Mesodermal cell (in vitro differentiated cells): ENCODE measurements around the gene DGKI.

Experiments used
- H3K27ac ChIP-seq: 2 replicates; pipeline ENCODE4 v1.7.0; 2013; ENCODE audit warnings: mild to moderate bottlenecking, low read depth, low read length, moderate library complexity; ENCODE audit not compliant: severe bottlenecking
- H3K36me3 ChIP-seq: 2 replicates; pipeline ENCODE4 v1.7.1; 2013; ENCODE audit warnings: mild to moderate bottlenecking, low read length, moderate library complexity; ENCODE audit not compliant: control insufficient read depth, insufficient read depth
- H3K4me1 ChIP-seq: one replicate; pipeline ENCODE4 v1.7.1; 2013; ENCODE audit warnings: mild to moderate bottlenecking, low read length; ENCODE audit not compliant: insufficient read depth, control insufficient read depth, poor library complexity, severe bottlenecking
- H3K4me3 ChIP-seq: 2 replicates; pipeline ENCODE4 v1.7.0; 2013; ENCODE audit warnings: low read length, control low read depth, mild to moderate bottlenecking; ENCODE audit not compliant: insufficient read depth, poor library complexity, severe bottlenecking; ENCODE audit errors: extremely low read depth
- H3K9me3 ChIP-seq: 2 replicates; pipeline ENCODE4 v1.7.1; 2013; ENCODE audit warnings: mild to moderate bottlenecking, low read length, moderate library complexity; ENCODE audit not compliant: control insufficient read depth
- WGBS, 2 experiments: methylation state at CpG; one replicate each; pipeline ENCODE4 v1.1.5; 2013; ENCODE audit warnings: missing lambda C conversion rate in 2 of 2; ENCODE audit not compliant: insufficient coverage in 2 of 2; 5-methylcytosine and 5-hydroxymethylcytosine counted together

DGKI gene

DNA sequence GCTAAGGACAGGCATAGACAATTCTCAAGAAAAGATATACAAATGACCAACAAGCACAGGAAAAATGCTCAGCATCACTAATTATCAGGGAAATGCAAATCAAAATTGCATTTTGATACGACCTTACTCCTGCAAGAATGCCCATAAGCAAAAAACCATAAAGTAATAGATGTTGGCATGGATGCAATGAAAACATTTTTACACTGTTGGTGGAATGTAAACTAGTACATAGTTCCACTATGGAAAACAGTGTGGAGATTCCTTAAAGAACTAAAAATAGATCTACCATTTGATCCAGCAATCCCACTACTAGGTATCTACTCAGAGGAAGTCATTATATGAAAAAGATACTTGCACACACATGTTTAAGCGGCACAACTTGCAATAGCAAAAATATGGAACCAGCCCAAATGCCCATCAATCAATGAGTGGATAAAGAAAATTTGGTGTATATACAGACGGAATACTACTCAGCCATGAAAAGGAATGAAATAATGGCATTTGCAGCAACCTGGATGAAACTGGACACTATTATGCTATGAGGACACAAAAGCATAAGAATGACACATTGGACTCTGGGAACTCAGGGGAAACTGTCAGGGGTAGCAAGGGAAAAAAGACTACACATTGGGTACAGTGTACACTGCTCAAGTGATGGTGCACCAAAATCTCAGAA lies 59.3 kb downstream of the DGKI start:
- no peak overlapping the region for H3K4me3 ChIP-seq
- no peaks in the 10 kb centered on the region for H3K36me3 ChIP-seq
- H3K9me3 ChIP-seq = no peaks in the 10 kb centered on the region
- H3K27ac ChIP-seq = no peak overlapping the region
- no peaks in the 10 kb centered on the region for H3K4me1 ChIP-seq
- WGBS, 2 experiments = 75 to 100% methylated on average over 1 of the region's 3 CpGs

DNA sequence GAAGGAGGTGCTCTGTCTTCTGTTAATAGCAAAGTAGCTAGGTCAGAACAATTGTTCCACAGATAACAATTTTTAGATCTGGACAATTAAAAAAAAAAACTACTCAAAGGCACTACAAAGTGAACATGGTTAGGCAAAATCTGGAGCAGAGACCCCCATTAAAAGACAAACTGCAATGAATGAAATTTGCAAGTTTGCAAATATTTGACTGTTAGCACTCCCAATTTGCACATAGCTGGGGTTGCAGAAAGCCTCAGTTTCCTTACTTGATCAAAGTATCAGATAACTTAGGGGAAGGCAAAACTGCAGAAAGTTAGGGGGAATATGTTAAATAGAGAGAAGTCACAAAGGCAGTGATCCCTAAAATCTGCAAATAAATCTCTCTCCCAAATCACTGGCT lies 68.3 kb downstream of the DGKI start:
- Histone ChIP-seq H3K4me3 (no peak overlapping the region), H3K36me3 (no peaks in the 10 kb centered on the region), H3K9me3 (no peaks in the 10 kb centered on the region), H3K27ac (no peak overlapping the region), H3K4me1 (no peaks in the 10 kb centered on the region)

DNA sequence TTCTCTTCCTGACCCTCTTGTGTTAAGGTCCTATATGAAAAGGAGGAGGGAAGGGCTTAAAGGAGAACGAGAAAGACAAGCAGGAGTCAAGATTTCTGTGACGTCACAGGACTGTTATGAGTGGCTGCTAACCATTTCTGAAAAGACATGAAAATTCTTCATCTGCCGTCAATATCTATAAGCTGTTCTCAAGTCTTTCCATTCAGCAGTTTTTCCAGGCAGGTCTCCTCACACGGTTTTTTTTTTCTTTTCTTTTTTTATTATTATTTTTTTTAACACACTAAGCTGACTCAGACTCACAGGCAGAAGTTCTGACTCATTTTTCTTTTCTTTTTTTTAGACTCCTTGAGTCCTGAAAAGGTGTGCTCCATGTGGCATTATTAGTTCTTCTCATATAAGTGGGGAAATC lies 72.0 kb downstream of the DGKI start:
- 93% methylated on average over 2 to 3 of the region's 4 CpGs for WGBS, 2 experiments

DNA sequence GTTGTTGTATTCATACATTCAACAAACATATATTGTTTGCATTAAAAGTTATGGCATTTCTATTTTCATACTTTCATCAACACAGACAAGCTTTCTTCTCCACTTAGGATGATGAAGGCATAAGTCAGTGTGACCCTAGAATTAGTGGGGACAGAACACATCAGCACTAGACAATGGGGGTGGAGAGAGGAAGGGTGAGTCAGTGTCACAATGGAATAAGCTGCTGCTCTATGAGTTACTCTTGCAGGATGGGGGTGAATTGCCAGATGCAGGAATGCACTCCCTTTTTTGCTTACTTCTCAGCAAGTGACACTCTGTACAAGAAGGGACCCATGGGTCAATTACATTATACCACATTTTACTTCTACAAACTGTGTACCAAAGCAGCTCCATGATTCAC lies 74.0 kb downstream of the DGKI start:
- H3K4me3 ChIP-seq = no peak overlapping the region

More for the DNA sequence above, 72.0 kb downstream of the DGKI start:
- Histone ChIP-seq H3K4me3 (no peak overlapping the region), H3K27ac (no peak overlapping the region), H3K4me1 (peaks cover 14% of the 10 kb centered on the region), H3K9me3 (no peaks in the 10 kb centered on the region), H3K36me3 (no peaks in the 10 kb centered on the region)

DNA sequence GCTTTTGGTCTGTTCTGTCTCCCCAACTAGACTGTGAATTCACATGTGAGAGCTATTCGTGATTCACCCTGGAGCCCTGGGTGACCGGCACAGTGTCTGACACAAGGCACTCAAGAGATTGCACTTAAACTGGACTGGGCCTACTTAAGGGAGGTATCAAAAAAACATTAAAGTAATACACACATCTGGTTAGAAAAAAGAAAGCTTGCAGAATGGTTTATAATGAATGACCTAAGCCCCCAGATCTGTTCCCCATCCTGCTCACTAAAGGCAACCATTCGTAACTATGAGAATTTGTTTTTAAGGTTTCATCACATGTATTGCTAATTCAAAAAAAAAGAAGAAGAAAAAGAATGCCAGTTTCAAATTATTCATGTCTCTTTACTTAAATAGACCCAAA lies 74.5 kb downstream of the DGKI start:
- WGBS, 2 experiments = no CpG with 5 or more reads among the region's 3 CpGs
- Histone ChIP-seq H3K9me3 (no peaks in the 10 kb centered on the region), H3K4me1 (peaks cover 14% of the 10 kb centered on the region), H3K4me3 (no peak overlapping the region), H3K27ac (no peak overlapping the region), H3K36me3 (no peaks in the 10 kb centered on the region)

More for the DNA sequence above, 74.0 kb downstream of the DGKI start:
- H3K36me3 ChIP-seq = no peaks in the 10 kb centered on the region
- no peak overlapping the region for H3K27ac ChIP-seq
- no peaks in the 10 kb centered on the region for H3K9me3 ChIP-seq
- peaks cover 14% of the 10 kb centered on the region for H3K4me1 ChIP-seq

DNA sequence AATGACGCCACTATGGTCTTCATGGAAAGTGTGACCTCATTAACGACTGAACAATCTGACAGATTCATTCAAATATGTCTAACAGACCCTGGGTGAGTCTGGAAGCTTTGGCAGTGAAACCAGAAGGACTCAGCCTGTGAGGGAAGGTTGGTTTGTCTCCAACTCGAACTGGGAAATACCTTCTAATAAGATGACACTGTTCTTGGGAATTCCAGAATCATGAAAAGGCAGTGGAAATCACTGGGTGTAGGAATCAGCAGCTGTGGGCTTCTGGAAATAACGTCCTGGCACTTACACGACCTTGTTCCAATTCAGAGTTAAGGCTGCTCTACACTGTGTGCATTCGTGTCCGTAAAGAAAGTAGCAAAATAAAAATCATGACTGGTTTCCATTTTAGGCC lies 75.1 kb downstream of the DGKI start:
- Histone ChIP-seq H3K36me3 (no peaks in the 10 kb centered on the region), H3K4me1 (peaks cover 14% of the 10 kb centered on the region), H3K27ac (no peak overlapping the region), H3K9me3 (no peaks in the 10 kb centered on the region), H3K4me3 (no peak overlapping the region)
- WGBS, 2 experiments = 93 to 95% methylated on average over 6 of the region's 7 CpGs

DNA sequence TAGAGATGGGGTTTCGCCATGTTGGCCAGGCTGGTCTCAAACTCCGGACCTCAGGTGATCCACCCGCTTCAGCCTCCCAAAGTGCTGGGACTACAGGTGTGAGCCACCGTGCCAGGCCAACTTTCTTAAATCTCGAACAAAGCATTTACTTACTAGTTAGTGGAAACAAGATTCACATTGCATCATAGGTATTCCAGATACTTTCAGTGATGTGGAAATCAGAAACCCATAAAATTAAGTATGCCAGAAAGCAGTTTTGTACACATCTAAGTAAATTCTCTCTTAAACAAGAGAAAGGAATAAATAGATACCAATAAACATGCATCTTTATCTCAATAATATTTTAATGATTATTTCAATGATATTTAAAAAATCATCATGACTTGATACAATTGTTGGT lies 75.5 kb downstream of the DGKI start:
- 96% methylated on average over 4 of the region's 5 CpGs; no CpG with 5 or more reads in 1 of the 2 experiments for WGBS, 2 experiments
- H3K27ac ChIP-seq = no peak overlapping the region
- no peaks in the 10 kb centered on the region for H3K9me3 ChIP-seq
- H3K36me3 ChIP-seq = no peaks in the 10 kb centered on the region
- H3K4me3 ChIP-seq = no peak overlapping the region
- H3K4me1 ChIP-seq = peaks cover 14% of the 10 kb centered on the region

DNA sequence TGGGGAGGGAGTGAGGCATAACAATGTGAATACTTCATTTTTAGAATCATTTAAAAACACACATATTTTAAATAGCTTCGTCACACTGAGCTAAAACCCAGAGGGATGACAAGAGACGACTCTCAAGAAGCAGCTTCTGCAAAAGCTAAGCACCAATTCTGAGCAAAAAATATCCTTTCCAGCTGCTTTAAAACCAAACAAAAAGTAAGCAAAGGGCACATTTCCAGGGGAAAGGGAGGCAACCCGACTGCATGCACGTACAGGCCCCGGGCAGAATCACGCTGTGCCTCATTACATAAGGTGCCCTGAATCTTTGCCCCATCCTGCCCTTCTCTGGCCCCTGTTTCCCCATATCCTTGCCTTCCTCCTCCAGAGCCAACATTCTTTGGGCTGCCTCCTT lies 78.4 kb downstream of the DGKI start:
- H3K27ac ChIP-seq = no peak overlapping the region
- H3K4me3 ChIP-seq = no peak overlapping the region
- H3K4me1 ChIP-seq = peaks cover 14% of the 10 kb centered on the region
- H3K36me3 ChIP-seq = no peaks in the 10 kb centered on the region
- 81 to 83% methylated on average over 4 to 5 of the region's 6 CpGs for WGBS, 2 experiments
- no peaks in the 10 kb centered on the region for H3K9me3 ChIP-seq

DNA sequence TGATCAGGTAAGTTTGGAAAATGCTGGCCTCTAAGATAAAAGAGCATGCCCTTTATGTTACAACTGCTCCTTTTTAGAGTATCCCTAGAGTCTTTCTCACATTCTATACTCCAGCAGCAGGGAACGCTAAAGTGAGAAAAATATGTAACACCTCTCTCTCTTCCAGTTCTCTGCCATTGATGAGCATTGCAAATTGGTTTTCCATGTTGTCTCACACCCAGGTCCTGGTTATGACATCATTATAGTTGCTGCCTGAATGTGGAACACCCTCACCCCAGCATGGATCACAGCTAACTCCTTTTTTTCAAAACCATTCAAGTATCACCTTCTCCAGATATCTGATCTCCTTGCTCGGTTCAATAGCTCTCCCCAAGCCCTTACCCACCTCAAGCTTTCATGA lies 84.4 kb downstream of the DGKI start:
- Histone ChIP-seq H3K9me3 (no peaks in the 10 kb centered on the region), H3K4me3 (no peak overlapping the region), H3K4me1 (peaks cover 6% of the 10 kb centered on the region), H3K36me3 (no peaks in the 10 kb centered on the region), H3K27ac (no peak overlapping the region)
- 83 to 88% methylated on average over 2 of the region's 2 CpGs for WGBS, 2 experiments

DNA sequence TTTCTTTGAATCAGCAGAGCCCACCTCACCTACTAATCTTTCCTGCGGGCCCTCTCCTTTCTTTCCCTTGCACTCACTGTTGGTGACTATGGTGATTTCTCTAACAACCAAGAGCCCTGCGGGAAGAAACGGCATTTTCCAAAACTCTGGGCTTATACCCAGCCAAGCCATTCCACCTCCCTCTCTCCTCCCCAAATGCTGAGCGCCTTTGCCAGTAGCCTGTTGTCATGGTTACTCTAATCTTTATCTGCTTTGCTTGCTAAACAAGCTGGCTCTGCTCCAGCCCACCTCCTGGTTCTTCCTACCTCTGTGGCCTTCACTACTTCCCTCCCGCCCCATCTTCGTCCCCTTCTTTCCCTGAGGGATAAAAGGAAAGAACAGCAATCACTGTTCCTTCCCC lies 86.7 kb downstream of the DGKI start:
- WGBS, 2 experiments = 46 to 56% methylated on average over 3 to 4 of the region's 6 CpGs
- Histone ChIP-seq H3K4me1 (peaks cover 10% of the 10 kb centered on the region), H3K27ac (no peak overlapping the region), H3K4me3 (no peak overlapping the region), H3K9me3 (no peaks in the 10 kb centered on the region), H3K36me3 (no peaks in the 10 kb centered on the region)

DNA sequence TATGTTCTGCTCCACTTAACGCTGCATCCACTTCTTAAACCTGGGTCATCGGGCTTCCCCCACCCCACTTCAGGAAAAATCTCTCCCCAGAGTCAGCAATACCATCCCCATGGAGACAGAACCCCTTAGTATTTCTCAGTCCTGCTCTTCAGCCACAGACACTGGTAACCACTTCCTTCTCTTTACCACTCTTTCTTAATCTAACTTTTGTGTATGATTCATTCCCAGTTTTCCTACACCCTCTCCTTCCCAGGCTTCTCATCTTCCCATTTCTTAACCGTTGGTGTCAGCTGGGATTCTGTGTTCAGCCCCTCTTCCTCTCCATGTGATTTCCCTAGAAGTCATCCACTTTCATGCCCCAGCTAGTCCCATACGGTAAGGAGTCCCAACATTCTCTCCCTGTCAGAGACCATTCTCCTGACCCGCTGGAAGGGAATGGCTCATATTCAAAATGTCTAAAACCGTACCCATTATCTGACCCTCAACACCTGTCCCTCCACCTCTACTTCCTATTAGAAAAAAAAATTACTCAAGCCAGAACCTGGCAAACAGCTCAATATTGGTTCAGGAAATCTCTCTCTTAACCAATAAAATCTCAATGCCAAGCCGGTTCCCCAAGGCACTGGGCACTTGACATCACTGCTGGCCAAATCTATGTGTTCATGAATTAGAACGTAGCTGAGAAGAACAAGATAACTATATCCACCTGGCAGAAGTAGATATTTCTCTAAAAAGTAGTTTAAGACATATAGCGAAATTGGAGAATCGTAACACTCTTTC lies 89.4 kb downstream of the DGKI start:
- H3K9me3 ChIP-seq = no peaks in the 10 kb centered on the region
- no peak overlapping the region for H3K27ac ChIP-seq
- no peak overlapping the region for H3K4me3 ChIP-seq
- WGBS, 2 experiments = 89 to 93% methylated on average over 8 of the region's 10 CpGs
- H3K36me3 ChIP-seq = no peaks in the 10 kb centered on the region
- peaks cover 10% of the 10 kb centered on the region for H3K4me1 ChIP-seq
